ENCODE data around the gene GNLY. TPM values are rescaled to one million over a fixed set of nuclear protein-coding genes. Genes with fewer than 3 reads are reported as not detected.

GNLY gene
- total RNA-seq, 6 donors from 2014 or later = 12.2 to 24.7 (median 21.0) TPM

GRCh38 chr2:85744055-85744454 is 49.9 kb downstream of the GNLY start:
- WGBS, 2 donors = 52 to 61% methylated on average over 4 of the region's 4 CpGs
- no peaks in the 10 kb centered on the region for H3K9me3 ChIP-seq
- H3K27ac ChIP-seq = peak overlapping the region in 3 of 4 donors; percentile 87 to 93 (median 91)
- ATAC-seq (ENCODE audit: low FRiP score in 2 of 2) (no peak), DNase-seq (no peak)
- TF ChIP-seq POLR2A (IDR thresholded peaks at IDR 0.05) = no peak
- no peak for TF ChIP-seq POLR2AphosphoS5 (IDR thresholded peaks at IDR 0.05)
- TF ChIP-seq CTCF (IDR thresholded peaks at IDR 0.05) = no peak
- no peak for TF ChIP-seq EP300 (IDR thresholded peaks at IDR 0.05)
- no peaks in the 10 kb centered on the region for H3K27me3 ChIP-seq
- no peak overlapping the region for H3K4me3 ChIP-seq
- H3K36me3 ChIP-seq = no peaks in the 10 kb centered on the region
- peaks cover 56 to 71% (median 65%) of the 10 kb centered on the region in 4 donors for H3K4me1 ChIP-seq

GRCh38 chr2:85744741-85745601 is 50.8 kb downstream of the GNLY start:
- H3K4me3 ChIP-seq = no peak overlapping the region
- H3K36me3 ChIP-seq = no peaks in the 10 kb centered on the region
- no peaks in the 10 kb centered on the region for H3K9me3 ChIP-seq
- H3K4me1 ChIP-seq = peaks cover 61 to 71% (median 70%) of the 10 kb centered on the region in 4 donors
- H3K27ac ChIP-seq = peak overlapping the region; percentile 40 to 93 (median 84)
- 55 to 57% methylated on average over 7 to 10 of the region's 10 CpGs for WGBS, 2 donors
- H3K27me3 ChIP-seq = no peaks in the 10 kb centered on the region
- TF ChIP-seq CTCF (IDR thresholded peaks at IDR 0.05) (no peak), POLR2AphosphoS5 (IDR thresholded peaks at IDR 0.05) (peak; percentile 14 to 47)
- ATAC-seq (ENCODE audit: low FRiP score in 2 of 2) (peak in 1 of 2 donors; percentile 64), DNase-seq (no peak)

- Histone ChIP-seq H3K4me3 (no peak overlapping the region), H3K4me1 (peaks cover 61 to 75% (median 72%) of the 10 kb centered on the region in 4 donors), H3K27ac (peak overlapping the region; percentile 40 to 93 (median 84)), H3K36me3 (no peaks in the 10 kb centered on the region), H3K9me3 (no peaks in the 10 kb centered on the region), H3K27me3 (no peaks in the 10 kb centered on the region)
- no peak for ATAC-seq (ENCODE audit: low FRiP score in 2 of 2)
- 67 to 75% methylated on average over 6 to 8 of the region's 8 CpGs for WGBS, 2 donors
- no peak for TF ChIP-seq POLR2AphosphoS5 (IDR thresholded peaks at IDR 0.05)
- no peak for DNase-seq
Measured at GRCh38 chr2:85745619-85746018, 51.5 kb downstream of the GNLY start.

- no peak overlapping the region for H3K4me3 ChIP-seq
- no peaks in the 10 kb centered on the region for H3K9me3 ChIP-seq
- peak overlapping the region; percentile 40 to 93 (median 84) for H3K27ac ChIP-seq
- 78 to 85% methylated on average over 5 to 8 of the region's 8 CpGs for WGBS, 2 donors
- no peaks in the 10 kb centered on the region for H3K27me3 ChIP-seq
- no peak for ATAC-seq (ENCODE audit: low FRiP score in 2 of 2)
- H3K4me1 ChIP-seq = peaks cover 54 to 72% (median 71%) of the 10 kb centered on the region in 4 donors
- TF ChIP-seq POLR2AphosphoS5 (IDR thresholded peaks at IDR 0.05) = no peak
- no peak for TF ChIP-seq POLR2A (IDR thresholded peaks at IDR 0.05)
- no peaks in the 10 kb centered on the region for H3K36me3 ChIP-seq
- peak in 1 of 2 donors; percentile 44 for DNase-seq
Measured at GRCh38 chr2:85746321-85747004, 52.3 kb downstream of the GNLY start.

GRCh38 chr2:85747441-85747840 is 53.3 kb downstream of the GNLY start:
- no peaks in the 10 kb centered on the region for H3K27me3 ChIP-seq
- ATAC-seq (ENCODE audit: low FRiP score in 2 of 2) (no peak), DNase-seq (no peak)
- peak overlapping the region in 1 of 4 donors; percentile 55 for H3K27ac ChIP-seq
- H3K4me3 ChIP-seq = no peak overlapping the region
- H3K9me3 ChIP-seq = no peaks in the 10 kb centered on the region
- H3K36me3 ChIP-seq = no peaks in the 10 kb centered on the region
- 82 to 90% methylated on average over 3 of the region's 3 CpGs for WGBS, 2 donors
- no peak for TF ChIP-seq POLR2AphosphoS5 (IDR thresholded peaks at IDR 0.05)
- no peak for TF ChIP-seq CTCF (IDR thresholded peaks at IDR 0.05)
- no peak for TF ChIP-seq POLR2A (IDR thresholded peaks at IDR 0.05)
- no peak for TF ChIP-seq EP300 (IDR thresholded peaks at IDR 0.05)
- peaks cover 48 to 71% (median 65%) of the 10 kb centered on the region in 4 donors for H3K4me1 ChIP-seq

Measured in upper lobe of left lung (tissue), 6 donors.